HEK293T (cell line): ENCODE data around the gene HMMR.

ENCODE experiments used
- CTCF ChIA-PET: fragments of 350-600 bp; formaldehyde crosslinking; extraction: SDS; loops from one replicate; lab custom pipeline; 2021; ENCODE audit warnings: antibody characterized with exemption, inconsistent platforms; lab: Yijun Ruan, JAX
- POLR2A ChIA-PET: fragments of 350-600 bp; formaldehyde crosslinking; extraction: SDS; loops from one replicate; lab custom pipeline; 2020; ENCODE audit warnings: antibody characterized with exemption, inconsistent platforms; lab: Yijun Ruan, JAX
- DNase-seq: peaks from one replicate; pipeline ENCODE4 v3.0.0; 2012; ENCODE audit warnings: mixed read lengths; ENCODE audit errors: extremely low spot score
- ARNT ChIP-seq: fragments of 450-650 bp; IDR thresholded peaks from 2 replicates; pipeline ENCODE4 v1.6.1; 2017; ENCODE audit warnings: mild to moderate bottlenecking
- BHLHE40 ChIP-seq: fragments of 450-650 bp; IDR thresholded peaks from 2 replicates; pipeline ENCODE4 v1.6.1; 2016; ENCODE audit warnings: mild to moderate bottlenecking, moderate library complexity, borderline replicate concordance
- CTBP1 ChIP-seq: fragments of 450-650 bp; IDR thresholded peaks from 2 replicates; pipeline ENCODE4 v1.6.1; 2016; ENCODE audit warnings: borderline replicate concordance
- ELF4 ChIP-seq: fragments of 450-650 bp; IDR thresholded peaks from 2 replicates; pipeline ENCODE4 v1.6.1; 2017; ENCODE audit warnings: antibody characterized with exemption
- FOXA1 ChIP-seq: fragments of 450-650 bp; IDR thresholded peaks from 2 replicates; pipeline ENCODE4 v1.6.1; 2016; ENCODE audit warnings: mild to moderate bottlenecking
- FOXK2 ChIP-seq: fragments of 450-650 bp; IDR thresholded peaks from 2 replicates; pipeline ENCODE4 v1.6.1; 2016; ENCODE audit warnings: mild to moderate bottlenecking
- FOXM1 ChIP-seq: fragments of 450-650 bp; IDR thresholded peaks from 2 replicates; pipeline ENCODE4 v1.6.1; 2017; ENCODE audit warnings: mild to moderate bottlenecking, borderline replicate concordance
- HDGF ChIP-seq: fragments of 450-650 bp; IDR thresholded peaks from 2 replicates; pipeline ENCODE4 v1.6.1; 2017; ENCODE audit warnings: antibody characterized with exemption, borderline replicate concordance
- L3MBTL2 ChIP-seq: fragments of 450-650 bp; conservative IDR thresholded peaks from 2 replicates; pipeline ENCODE4 v1.6.1; 2016; ENCODE audit warnings: mild to moderate bottlenecking
- LEF1 ChIP-seq: fragments of 450-650 bp; IDR thresholded peaks from 2 replicates; pipeline ENCODE4 v1.6.1; 2017; ENCODE audit warnings: mild to moderate bottlenecking, borderline replicate concordance
- NFRKB ChIP-seq: fragments of 450-650 bp; IDR thresholded peaks from 2 replicates; pipeline ENCODE4 v1.6.1; 2016; ENCODE audit warnings: mild to moderate bottlenecking, moderate library complexity
- SP1 ChIP-seq: fragments of 450-650 bp; IDR thresholded peaks from 2 replicates; pipeline ENCODE4 v1.6.1; 2017
- SUZ12 ChIP-seq: fragments of 450-650 bp; IDR thresholded peaks from 2 replicates; pipeline ENCODE4 v1.6.1; 2016; ENCODE audit warnings: mild to moderate bottlenecking
- TARDBP ChIP-seq: fragments of 450-650 bp; IDR thresholded peaks from 2 replicates; pipeline ENCODE4 v1.6.1; 2016
- ZNF384 ChIP-seq: fragments of 450-650 bp; IDR thresholded peaks from 2 replicates; pipeline ENCODE4 v1.6.1; 2016
- TF ChIP-seq, protein P1 (sequence below): fragments of 450-650 bp; IDR thresholded peaks from 2 replicates; pipeline ENCODE4 v1.6.1; 2016

The HMMR gene

DNA sequence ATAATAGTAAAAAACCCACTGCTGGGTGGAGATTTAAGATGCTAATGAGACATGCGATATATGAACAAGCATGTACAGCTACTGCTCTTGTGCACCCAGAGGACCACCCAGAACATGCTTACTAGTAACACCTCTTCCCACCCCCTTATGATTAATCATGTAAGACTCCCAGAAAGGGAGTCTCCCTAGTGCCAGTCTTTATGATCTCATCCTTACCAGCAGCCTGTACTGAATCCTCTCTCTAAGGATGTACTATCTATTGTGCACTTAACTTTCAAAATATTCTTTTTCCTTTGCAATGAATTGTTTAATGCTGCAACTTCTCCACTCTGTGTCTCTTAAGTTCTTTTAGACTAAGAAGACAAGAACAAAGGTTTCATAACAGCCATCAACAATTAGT, 35.9 kb downstream of the HMMR start:
- DNase-seq = no peak
- no peak for TF ChIP-seq TARDBP
- TF ChIP-seq SP1 = no peak
- no peak for TF ChIP-seq FOXA1
- ChIA-PET POLR2A (interaction anchor here (2.0 to 2.4 kb wide), 2 partner anchors 9 to 35 kb away, joined by 6 to 11 read pairs; partner anchors contain the start of genes HMMR, MAT2B and NUDCD2), CTCF (no interaction called here)

- no peak for DNase-seq
- POLR2A ChIA-PET = interaction anchor here (2.4 kb wide), 1 partner anchor 36 kb away, joined by 11 read pairs; the partner anchor contains the start of genes HMMR and NUDCD2
- CTCF ChIA-PET = no interaction called here
- TF ChIP-seq FOXK2 (no peak), ARNT (no peak), ZNF384 (no peak)
Observed at GRCh38 chr5:163497315-163497714, 36.9 kb downstream of the HMMR start.

GRCh38 chr5:163498886-163499285, 38.5 kb downstream of the HMMR start:
- no peak for DNase-seq
- ChIA-PET POLR2A (interaction anchor here (0.9 kb wide), 1 partner anchor 39 kb away, joined by 4 read pairs; the partner anchor contains the start of genes HMMR and NUDCD2), CTCF (no interaction called here)
- no peak for TF ChIP-seq BHLHE40
- no peak for TF ChIP-seq SUZ12
- no peak for TF ChIP-seq LEF1

DNA sequence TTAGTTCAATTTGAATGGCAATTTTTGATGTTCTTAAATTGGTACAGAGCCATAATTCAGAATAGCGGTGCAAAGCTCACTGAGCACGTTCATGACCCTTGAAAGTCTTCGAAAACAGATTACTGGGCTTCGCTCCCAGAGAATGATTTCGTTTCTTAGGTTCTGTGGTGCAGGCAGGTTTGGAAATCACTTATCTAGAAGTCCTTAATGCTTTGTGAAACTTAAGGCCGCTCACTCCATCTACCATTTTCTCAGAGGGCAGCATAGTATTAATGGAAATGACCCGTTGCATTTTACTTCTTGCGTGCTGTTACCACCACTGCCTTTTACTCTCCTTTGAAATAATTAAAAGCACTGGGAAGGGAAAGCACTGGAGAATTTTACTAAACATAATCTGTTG, 42.1 kb downstream of the HMMR start:
- ChIA-PET POLR2A (interaction anchor here (1.0 to 5.1 kb wide), 4 partner anchors 13 to 65 kb away, joined by 5 to 77 read pairs (median 6); partner anchors contain the start of genes CCNG1, HMMR and NUDCD2), CTCF (interaction anchor here (0.9 kb wide), 1 partner anchor 48 kb away, joined by 3 read pairs; no protein-coding TSS in a partner anchor)
- TF ChIP-seq, protein P1, sequence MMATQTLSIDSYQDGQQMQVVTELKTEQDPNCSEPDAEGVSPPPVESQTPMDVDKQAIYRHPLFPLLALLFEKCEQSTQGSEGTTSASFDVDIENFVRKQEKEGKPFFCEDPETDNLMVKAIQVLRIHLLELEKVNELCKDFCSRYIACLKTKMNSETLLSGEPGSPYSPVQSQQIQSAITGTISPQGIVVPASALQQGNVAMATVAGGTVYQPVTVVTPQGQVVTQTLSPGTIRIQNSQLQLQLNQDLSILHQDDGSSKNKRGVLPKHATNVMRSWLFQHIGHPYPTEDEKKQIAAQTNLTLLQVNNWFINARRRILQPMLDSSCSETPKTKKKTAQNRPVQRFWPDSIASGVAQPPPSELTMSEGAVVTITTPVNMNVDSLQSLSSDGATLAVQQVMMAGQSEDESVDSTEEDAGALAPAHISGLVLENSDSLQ = no peak
- no peak for DNase-seq

DNA sequence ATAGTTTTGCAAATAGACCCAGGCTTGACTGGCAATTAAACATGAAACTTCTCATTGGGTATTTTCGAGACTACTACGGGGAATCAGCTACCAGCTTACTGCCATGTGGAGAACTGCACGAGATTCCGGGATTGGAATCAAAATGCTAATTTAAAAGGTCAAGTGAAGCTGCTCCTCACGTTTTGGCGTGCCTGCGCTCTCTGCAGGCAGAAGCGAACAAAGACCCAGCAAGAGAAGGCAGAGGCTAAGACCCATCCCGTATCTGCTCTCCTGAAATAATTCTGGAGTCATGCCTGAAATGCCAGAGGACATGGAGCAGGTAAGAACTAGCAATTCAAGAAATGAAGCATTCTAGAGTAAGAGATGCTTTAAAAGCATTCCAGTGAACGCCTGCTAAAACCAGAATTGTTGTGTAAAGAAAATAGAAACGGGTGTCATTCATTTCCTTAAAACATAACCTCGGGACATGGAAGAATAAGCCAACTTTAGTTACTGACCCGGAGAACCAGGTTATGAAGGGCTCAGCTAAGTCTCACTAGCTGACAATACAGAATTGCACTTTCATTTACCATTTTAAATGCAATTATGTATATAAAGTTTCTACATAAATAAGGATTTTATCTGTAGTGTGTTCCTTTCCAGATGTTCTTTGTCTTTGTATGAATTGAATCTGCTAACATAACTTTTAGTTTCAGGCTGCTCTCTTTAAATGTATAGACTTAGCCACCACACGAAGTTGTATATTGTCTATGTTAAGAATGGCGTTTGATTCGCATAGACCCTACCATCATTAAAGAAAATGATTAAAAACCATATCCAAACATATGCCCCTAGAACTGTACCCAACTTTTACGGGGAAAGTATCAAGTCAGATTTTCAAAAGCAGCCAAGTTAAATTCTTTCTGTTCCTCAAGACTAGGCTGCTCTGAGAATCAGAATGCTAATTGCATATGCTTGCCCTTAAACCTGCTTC, 43.0 kb downstream of the HMMR start:
- POLR2A ChIA-PET = interaction anchor here (1.0 to 5.1 kb wide), 5 partner anchors 14 to 66 kb away, joined by 4 to 77 read pairs (median 5); partner anchors contain the start of genes CCNG1, HMMR and NUDCD2
- TF ChIP-seq LEF1 (no peak), BHLHE40 (peak; percentile 44; the same call in 1 of the 2 replicates), ARNT (peak; percentile 75; the same call in 1 of the 2 replicates), L3MBTL2 (peak; percentile 54), TARDBP (no peak), CTBP1 (0 out of 2 replicates have a peak, but pooled peaks have one; percentile 13)
- TF ChIP-seq, protein P1 = peak; percentile 22; the same call in 1 of the 2 replicates
- CTCF ChIA-PET = interaction anchor here (0.6 to 1.0 kb wide), 3 partner anchors 9 to 49 kb away, joined by 3 read pairs; no protein-coding TSS in a partner anchor
- peak; percentile 60 for DNase-seq

- ChIA-PET POLR2A (interaction anchor here (1.0 to 5.1 kb wide), 6 partner anchors 9 to 66 kb away, joined by 4 to 77 read pairs (median 6); partner anchors contain the start of genes CCNG1, HMMR and NUDCD2), CTCF (interaction anchor here (0.6 to 1.0 kb wide), 2 partner anchors 10 to 26 kb away, joined by 3 read pairs; no protein-coding TSS in a partner anchor)
- peak; percentile 9 for DNase-seq
- no peak for TF ChIP-seq BHLHE40
- no peak for TF ChIP-seq L3MBTL2
- no peak for TF ChIP-seq FOXK2
- no peak for TF ChIP-seq TARDBP
- TF ChIP-seq ZNF384 = no peak
- no peak for TF ChIP-seq HDGF
- TF ChIP-seq ELF4 = no peak
- TF ChIP-seq CTBP1 = no peak
- TF ChIP-seq ARNT = no peak
- no peak for TF ChIP-seq FOXA1
- TF ChIP-seq, protein P1 = no peak
- no peak for TF ChIP-seq SUZ12
- no peak for TF ChIP-seq NFRKB
- no peak for TF ChIP-seq FOXM1
- no peak for TF ChIP-seq SP1
- TF ChIP-seq LEF1 = no peak
Observed at GRCh38 chr5:163504079-163504931, 43.9 kb downstream of the HMMR start.
